HG02943 (cell line): ENCODE data around the gene COLEC12.
"Not testable (repeated sequence)": the region's sequence is repeated elsewhere in the genome, so short reads cannot be mapped to it uniquely, and the experiment has no call there.

Experiments
- ATAC-seq: cut with Tn5 transposase; IDR thresholded peaks from one replicate; pipeline ENCODE4 v1.9.1; 2021; ENCODE audit warnings: mild to moderate bottlenecking, low read depth, moderate library complexity; ENCODE audit not compliant: unreplicated experiment

The COLEC12 gene

GRCh38 chr18:297936-298335 is 202.6 kb downstream of the COLEC12 start:
- ATAC-seq: no peak

GRCh38 chr18:295756-296490 is 204.6 kb downstream of the COLEC12 start:
- no peak for ATAC-seq

GRCh38 chr18:294566-294965 is 205.9 kb downstream of the COLEC12 start:
- ATAC-seq: no peak

GRCh38 chr18:293536-293935 is 207.0 kb downstream of the COLEC12 start:
- ATAC-seq: no peak

GRCh38 chr18:292271-292670 is 208.2 kb downstream of the COLEC12 start:
- ATAC-seq: no peak

- not testable (repeated sequence) for ATAC-seq
Observed at GRCh38 chr18:289970-290369, 210.5 kb downstream of the COLEC12 start.

GRCh38 chr18:289026-289425 is 211.5 kb downstream of the COLEC12 start:
- ATAC-seq: no peak

DNA sequence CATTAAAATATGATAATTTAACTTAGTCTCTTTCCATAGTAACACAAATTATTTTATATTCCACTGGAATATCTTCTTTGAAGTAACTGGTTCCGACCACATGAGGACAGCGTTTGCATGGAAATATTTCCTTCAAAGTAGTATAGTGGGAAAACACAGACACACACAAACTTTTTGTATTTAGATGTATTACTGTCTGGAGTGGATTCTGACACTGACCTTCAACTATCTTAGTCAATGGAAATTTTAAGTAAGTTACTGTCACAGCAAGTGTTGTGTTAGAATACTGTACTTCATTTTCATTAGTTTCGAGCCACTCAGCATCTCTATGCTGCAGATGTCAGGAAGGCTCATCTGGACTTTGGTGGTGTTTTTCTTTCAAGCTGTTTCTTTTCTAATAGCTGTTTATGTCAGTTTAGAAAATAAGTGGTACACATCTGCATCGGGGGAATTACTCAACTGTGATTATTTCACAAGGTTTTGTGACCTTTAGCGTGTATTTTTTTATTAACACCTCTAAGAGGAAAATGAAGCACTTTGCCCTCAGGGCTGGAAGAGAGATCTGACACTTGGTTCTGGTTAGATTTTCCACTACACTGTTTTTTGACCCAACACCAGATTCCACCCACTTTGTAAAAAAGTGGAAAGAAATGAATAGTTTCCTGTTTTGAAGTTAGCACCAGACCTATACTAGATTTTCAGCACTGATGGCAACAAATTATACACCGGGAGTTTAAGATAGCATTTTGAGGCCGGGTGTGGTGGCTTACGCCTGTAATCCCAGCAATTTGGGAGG is 213.8 kb downstream of the COLEC12 start:
- ATAC-seq: no peak

GRCh38 chr18:285817-286216 is 214.7 kb downstream of the COLEC12 start:
- ATAC-seq: no peak

DNA sequence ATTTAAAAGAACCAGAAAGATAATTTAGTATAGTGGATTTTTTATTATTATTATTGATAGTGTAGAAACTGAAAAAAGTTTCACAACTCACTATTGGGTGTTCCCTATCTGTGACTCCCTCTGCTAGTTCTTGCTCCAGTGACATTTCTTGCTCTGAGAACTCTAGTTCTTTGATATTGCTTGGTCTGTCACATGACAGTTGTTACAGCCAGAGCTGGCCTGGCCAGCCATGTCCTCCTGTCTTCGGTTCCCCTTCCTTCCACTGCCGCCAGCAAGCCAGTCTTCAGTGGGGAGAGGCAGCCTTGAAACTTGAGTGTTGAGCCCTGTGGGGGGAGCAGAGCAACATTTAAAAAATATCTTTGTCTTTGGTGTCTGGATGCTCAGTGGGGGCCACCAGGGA is 225.0 kb downstream of the COLEC12 start:
- ATAC-seq: no peak

DNA sequence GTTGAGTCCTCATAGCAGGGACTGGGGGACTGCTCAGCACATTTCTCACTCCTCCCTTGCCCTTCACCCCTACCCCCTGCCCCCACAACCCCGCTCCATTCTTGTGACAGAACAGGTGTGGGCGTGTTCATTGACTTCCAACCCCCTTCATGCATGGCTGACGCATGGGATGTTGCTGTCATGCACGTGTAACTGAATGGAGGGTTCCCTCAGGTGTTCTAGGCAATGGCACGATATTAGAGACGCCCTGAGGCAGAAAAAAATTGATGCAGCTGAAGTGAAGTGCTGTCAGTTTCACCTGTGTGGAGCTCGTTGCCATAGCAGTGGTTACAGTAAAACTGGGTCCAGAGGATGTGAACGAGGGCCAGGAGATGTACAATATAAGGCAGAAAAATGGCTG is 226.2 kb downstream of the COLEC12 start:
- ATAC-seq: no peak

DNA sequence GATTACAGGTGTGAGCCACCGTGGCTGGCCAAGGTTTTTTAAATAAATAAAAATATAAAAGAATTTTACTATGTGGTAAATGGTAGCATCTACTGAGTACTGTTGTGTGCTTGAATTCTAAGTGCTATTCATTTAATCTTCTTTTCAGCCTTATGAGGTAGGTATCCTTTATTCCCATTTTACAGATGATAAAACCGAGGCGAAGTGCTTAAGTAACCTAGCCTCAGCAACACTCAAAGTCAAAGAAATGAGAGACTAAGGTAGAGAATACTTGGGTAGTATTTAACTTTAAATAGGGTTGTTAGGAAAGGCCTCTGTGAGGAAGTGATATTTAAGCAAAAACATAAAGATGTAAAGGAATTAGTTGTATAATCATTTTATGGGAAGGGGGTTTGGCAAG is 227.0 kb downstream of the COLEC12 start:
- no peak for ATAC-seq

- ATAC-seq: no peak
Observed at GRCh38 chr18:272650-273049, 227.9 kb downstream of the COLEC12 start.

DNA sequence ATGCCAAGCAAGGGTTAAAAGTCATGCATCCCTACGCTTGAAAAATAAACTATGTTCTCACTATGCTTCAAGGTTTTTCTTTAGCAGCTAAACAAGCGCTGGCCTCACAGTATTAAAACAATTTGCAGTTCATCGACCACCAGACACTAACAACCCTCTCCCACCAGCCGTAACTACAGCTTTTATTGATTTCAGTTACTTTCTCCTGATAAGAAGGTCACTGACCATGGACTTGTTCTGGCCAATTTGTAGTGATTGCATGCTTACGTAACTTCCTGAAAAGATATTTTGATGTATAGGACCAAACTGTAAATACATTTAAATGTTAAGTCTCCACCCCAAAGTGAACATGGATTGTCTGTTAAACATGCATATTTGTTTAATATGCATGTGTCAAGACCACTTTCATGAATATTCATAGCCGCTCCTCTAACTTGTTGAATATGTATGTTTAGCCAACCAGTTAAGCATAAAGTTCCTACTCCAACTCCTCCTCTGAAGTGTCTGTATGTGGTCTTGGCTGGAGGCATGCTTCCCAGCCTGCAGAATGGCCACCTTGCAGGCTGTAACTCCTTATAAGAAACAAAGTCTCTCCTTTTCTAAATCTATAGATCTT is 230.9 kb downstream of the COLEC12 start:
- ATAC-seq: no peak

DNA sequence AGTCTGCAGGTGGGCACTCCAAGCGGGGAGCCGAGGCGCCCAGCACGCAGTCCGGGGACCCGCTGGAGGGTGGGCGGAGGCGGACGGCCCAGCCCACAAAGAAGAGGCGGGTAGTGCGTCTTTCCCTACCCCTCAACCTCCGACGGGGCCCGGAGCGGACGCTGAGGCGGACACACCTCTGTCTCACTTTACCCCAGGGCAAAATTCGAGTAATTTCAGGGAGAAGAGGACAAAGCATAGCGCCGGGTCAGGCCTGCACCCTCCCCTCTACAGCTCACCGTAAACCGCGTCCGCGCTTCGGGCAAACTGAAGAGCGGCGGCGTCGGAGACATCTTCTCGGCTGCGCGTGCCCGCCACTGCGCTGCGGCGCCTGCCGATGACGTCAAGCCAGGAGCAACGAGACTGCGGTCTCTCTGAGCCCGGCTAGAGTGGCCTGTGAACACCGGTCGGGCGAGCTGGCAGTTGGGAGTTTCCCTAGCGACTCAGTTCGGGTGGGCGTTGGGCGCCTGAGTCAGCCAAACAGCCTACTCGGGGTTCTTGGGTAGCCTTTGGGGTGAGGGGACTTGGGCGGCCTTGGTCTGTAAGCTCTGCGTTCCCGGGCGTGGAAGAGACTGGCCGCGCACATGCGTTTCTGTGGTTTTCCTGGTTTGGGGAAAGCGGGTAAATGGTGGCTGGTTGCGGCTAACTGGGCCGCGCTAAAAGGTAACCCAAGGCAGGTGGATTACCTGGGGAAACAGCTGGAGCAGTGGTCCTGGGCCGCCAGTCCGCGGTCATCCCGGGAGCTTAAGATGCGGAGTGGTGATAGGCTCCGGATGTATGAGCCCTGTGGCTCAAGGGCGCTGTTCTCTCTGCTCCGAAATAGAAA is 232.6 kb downstream of the COLEC12 start, which contains the start of gene THOC1:
THOC1 (minus strand) TSS at position 360 of the 865 bp plus-strand sequence; CDS start at position 332, 28 bp downstream.
- peak; percentile 92 for ATAC-seq

DNA sequence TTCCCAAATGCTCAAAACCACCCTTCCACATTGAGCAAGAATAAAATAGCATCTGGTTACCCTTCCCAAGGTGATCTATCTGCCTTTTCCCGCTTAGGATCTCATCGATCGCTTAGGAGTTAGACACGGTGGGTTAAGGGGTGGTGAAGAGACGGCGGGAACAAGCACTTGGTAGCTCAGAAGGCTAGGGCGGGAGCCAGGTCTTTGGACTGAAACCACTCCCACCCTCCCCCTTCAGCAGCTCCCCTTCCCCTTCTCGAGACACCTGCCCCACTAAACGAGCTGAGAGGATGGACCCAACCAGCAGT is 233.2 kb downstream of the COLEC12 start:
- peak; percentile 23 for ATAC-seq
